GM12875 (cell line): ENCODE measurements around the gene ATP1A2.

Source experiments
- H3K4me3 ChIP-seq: one replicate; pipeline ENCODE4 v1.5.1; 2011; ENCODE audit warnings: low read depth, low read length, control low read depth
- TF ChIP-seq, protein P1 (sequence below): IDR thresholded peaks from 2 replicates; pipeline ENCODE4 v1.5.1; 2011; ENCODE audit warnings: low read depth, mild to moderate bottlenecking, control low read depth, inconsistent platforms, low read length, moderate library complexity, borderline replicate concordance; ENCODE audit not compliant: insufficient read depth

The ATP1A2 gene

DNA sequence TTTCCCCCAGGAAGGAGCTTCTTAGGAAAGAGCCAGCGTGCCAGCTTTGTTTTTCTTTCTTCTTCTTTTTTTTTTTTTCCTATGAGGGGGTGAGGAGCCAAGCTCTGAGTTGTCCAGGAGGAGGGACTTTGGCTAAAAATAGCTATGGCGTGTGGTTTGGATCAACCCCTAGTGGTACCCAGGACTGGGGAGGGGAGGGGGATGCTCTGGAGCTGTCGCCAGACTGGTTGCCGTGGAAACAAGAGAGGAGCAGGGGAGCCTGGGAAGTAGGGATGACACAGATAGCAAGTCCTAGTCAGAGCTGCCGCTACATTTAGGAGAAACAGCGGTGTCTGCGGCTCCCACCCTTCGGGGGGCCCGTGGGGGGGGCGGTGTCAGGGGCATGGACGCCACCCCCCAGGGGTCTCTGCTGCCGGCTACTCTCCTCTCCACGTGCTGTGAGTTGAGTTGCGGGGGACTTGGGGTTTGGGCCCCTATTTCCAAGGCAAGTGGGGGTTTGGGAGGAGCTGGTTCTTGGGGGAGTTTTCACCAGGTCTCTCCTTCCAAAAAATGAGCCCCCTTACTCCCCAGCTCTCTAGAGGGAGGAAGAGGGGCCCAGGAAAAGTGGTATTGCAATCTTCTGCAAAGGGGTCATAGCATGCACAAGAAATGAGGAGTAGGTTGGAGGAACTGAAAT lies 34.2 kb upstream of the ATP1A2 start, which contains the start of gene KCNJ9:
TSS of gene KCNJ9 (plus strand) at position 278 of the 676 bp plus-strand sequence. CDS start 2,493 bp downstream, outside the sequence.
- no peak within 1 kb of the TSS for H3K4me3 ChIP-seq
- TF ChIP-seq, protein P1, sequence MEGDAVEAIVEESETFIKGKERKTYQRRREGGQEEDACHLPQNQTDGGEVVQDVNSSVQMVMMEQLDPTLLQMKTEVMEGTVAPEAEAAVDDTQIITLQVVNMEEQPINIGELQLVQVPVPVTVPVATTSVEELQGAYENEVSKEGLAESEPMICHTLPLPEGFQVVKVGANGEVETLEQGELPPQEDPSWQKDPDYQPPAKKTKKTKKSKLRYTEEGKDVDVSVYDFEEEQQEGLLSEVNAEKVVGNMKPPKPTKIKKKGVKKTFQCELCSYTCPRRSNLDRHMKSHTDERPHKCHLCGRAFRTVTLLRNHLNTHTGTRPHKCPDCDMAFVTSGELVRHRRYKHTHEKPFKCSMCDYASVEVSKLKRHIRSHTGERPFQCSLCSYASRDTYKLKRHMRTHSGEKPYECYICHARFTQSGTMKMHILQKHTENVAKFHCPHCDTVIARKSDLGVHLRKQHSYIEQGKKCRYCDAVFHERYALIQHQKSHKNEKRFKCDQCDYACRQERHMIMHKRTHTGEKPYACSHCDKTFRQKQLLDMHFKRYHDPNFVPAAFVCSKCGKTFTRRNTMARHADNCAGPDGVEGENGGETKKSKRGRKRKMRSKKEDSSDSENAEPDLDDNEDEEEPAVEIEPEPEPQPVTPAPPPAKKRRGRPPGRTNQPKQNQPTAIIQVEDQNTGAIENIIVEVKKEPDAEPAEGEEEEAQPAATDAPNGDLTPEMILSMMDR, result no peak

DNA sequence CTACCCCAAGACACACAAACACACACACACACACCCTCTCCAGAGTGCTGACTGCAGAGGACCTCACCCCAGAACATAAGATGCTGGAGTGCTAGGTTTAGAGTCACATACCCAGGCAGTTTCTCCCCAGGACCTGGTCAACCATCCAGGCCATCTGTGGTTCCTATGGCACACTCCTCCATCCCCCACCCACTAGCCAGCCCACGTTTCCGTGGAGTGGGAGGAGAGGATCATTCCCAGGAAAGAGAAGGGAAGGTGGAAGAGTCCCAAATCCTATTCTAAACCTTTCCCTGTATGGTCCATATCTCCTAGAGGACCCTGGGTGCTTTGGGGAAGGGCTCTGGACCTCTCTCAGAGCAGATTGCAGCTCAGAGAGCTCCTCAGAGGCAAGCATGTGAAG lies 33.1 kb upstream of the ATP1A2 start:
- H3K4me3 ChIP-seq, result no peak overlapping the region
- TF ChIP-seq, protein P1, result no peak

DNA sequence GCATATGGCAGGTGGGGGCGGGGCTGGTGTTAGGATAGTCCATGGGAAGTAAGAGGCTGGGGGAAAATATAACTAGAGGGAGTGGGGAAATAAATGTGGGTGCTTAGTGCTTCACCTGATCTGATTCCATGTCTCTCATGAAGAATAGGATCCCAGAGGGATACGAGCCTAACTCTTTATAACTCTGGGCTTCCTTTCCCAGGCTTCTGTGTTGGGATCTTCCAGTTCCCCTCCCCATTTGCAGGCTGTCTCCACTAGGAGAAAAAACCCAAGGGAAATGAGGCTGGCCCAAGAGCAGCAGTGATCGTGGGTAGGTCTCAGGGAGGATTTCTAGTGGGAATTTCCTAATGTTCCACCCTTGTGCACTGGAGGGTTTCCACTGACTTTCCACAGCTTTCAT lies 32.6 kb upstream of the ATP1A2 start:
- H3K4me3 ChIP-seq, result no peak overlapping the region
- TF ChIP-seq, protein P1, result no peak

DNA sequence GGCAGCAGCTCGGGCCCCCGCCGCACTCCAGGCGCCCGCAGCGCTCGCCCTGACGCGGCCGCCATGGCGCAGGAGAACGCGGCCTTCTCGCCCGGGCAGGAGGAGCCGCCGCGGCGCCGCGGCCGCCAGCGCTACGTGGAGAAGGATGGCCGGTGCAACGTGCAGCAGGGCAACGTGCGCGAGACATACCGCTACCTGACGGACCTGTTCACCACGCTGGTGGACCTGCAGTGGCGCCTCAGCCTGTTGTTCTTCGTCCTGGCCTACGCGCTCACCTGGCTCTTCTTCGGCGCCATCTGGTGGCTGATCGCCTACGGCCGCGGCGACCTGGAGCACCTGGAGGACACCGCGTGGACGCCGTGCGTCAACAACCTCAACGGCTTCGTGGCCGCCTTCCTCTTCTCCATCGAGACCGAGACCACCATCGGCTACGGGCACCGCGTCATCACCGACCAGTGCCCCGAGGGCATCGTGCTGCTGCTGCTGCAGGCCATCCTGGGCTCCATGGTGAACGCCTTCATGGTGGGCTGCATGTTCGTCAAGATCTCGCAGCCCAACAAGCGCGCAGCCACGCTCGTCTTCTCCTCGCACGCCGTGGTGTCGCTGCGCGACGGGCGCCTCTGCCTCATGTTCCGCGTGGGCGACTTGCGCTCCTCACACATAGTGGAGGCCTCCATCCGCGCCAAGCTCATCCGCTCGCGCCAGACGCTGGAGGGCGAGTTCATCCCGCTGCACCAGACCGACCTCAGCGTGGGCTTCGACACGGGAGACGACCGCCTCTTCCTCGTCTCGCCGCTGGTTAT lies 31.4 kb upstream of the ATP1A2 start:
- H3K4me3 ChIP-seq, result peak overlapping the region; percentile 40
- TF ChIP-seq, protein P1, result peak; percentile 86

DNA sequence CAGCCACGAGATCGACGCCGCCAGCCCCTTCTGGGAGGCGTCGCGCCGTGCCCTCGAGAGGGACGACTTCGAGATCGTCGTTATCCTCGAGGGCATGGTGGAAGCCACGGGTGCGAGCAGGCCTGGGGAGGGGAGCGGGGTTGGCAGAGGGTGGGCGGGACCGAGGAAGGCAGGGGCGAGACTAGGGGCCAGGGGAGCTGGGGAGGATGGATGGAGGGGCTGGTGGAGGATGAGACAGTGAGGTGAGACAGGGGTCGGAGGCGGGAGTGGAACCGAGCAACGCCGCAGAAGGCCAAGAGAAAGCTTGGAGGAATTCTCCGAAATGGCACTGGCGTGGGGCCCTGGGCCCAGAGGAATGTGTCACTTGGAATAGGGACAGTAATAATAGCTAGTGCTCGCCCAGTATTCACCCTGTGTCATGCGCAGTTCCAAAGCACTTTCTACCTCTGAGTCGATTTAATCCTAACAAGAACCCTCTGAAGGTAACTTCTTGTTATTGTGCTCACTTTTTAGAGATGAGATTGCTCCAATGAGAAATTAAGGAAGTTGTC lies 30.7 kb upstream of the ATP1A2 start:
- H3K4me3 ChIP-seq, result no peak overlapping the region
- TF ChIP-seq, protein P1, result no peak

DNA sequence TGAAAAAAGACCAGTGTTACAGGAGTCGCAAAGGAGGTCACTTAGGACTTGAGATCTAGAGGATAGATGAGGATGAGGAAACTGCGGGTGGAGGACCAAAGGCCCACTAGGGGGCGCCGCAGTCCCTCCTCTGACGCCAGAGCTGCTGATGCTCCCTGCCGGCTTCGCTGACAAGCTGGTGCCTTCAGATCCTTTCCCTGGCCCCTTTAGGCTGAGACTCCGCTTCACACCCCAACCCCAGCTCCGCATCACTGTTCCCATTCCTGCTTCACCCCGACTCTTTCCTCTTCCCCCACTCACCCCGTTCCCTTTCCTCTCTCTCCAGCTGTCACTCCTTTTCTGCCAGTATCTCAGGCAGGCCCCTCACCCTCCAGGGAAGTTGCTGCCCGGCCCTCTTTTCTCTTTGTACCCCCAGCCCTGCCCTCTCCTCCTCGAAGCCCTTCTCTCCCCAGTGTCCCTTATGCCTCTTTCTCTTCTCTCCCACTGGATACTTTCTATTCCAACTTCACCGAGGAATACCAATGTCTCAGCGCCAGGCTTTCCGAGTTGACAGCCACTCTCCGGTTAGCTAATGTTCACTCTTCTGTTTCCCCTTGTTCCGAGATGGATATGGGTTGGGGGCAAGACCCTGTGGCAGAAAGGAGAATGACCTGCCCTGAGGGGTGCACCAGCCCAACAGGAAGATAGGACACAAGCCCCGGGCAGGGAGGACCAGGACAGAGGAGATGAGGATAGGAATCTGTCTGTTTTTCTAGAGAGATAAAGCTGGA lies 29.7 kb upstream of the ATP1A2 start:
- TF ChIP-seq, protein P1, result peak; percentile 91
- no peak overlapping the region for H3K4me3 ChIP-seq
